NCI-H2227 treated with DMSO at 0.1 percent for 48 hours (cell line): ENCODE measurements around the gene PKNOX2.
A peak's percentile ranks its signal among the peaks of the same experiment; 100 is the strongest.

Experiments used
- DNase-seq: peaks from one replicate; lab custom pipeline; 2025; lab: John Stamatoyannopoulos, UW

PKNOX2 gene

DNA sequence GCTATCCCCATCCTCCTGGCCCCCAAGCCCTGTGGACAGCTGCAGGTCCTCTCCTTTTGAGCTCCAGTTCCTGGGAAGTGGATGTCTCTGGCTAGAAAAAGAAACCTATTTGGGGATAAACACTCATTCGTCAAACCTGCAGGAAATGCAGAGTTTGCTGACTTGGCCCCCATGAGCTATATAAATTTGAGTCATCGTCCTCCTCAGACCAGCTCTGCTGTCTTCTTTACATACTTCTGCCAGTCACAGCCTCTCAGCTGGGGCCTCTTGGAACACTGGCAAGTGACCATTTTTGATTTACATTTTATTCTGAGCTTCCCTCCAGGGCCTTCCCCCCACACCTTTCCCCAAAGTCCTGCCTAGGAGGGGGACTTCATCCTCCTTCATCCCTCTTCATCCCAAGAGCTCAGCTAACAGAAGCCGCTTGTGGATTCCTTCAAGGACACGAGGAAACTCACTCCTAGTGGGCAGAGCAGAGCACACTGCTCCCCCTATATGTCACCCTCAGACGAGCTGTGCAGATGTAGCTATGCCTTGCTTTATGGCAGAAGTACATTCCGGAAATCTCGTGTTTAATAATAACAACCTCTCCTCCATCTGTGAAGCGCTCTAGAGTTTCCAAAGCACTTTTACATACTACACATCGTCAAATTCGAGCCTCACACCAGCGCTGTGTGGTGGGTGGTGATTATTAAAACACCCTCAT lies 199.7 kb downstream of the PKNOX2 start:
- no peak for DNase-seq

DNA sequence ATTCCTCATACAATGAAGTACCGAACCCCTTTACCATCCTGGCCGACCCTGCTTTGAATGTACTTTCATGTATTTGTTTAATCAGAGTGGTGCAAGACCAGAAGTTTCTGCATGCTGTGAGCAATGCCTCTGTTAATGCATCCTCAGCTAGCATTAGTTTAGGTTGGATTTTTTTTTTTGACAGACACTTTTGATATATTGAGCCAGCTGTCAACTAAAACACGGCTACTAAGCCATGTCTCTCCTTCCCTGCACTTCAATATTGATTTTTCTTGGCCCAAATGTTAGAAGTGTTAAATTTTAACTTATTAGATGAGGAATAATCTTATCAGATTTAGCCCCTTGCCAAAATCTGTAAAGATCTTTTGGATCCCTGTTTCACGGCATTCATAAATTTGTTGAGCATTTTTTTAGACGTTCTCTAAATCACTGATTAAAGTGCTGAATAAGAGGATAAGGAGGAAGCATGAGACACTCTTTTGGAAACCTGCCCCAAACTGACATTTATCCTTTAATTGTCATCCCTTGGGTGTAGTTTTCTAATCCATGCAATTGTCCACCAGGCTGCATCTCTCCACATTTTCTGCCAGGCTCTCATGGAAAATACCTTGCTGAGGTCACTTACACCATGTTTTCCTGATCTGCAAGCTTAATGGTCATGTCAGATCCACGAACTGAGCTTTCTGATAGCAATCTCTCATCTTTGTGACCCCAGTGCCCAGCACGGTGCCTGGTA lies 200.8 kb downstream of the PKNOX2 start:
- DNase-seq = no peak

GRCh38 chr11:125367710-125368109 lies 203.2 kb downstream of the PKNOX2 start:
- no peak for DNase-seq

DNA sequence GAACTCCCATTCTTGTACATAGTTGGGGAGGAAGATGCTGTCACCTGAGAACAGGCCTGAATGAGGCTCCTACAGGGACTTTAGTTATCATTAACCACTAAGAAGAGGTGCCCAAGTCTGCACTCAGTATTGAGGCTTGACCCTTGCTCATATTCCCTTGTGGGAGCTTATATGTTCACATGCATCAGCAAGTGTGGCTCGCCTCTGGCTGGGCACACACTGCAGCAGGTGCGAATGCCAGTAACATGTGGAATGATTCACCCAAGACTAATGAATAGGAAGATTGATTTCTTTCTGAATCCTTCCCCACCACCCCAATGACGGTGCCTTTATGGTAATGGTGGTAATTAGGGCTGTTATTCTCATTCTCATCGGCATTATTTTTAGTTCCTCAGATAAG lies 204.2 kb downstream of the PKNOX2 start:
- no peak for DNase-seq

GRCh38 chr11:125369808-125370207 lies 205.3 kb downstream of the PKNOX2 start:
- DNase-seq = no peak

DNA sequence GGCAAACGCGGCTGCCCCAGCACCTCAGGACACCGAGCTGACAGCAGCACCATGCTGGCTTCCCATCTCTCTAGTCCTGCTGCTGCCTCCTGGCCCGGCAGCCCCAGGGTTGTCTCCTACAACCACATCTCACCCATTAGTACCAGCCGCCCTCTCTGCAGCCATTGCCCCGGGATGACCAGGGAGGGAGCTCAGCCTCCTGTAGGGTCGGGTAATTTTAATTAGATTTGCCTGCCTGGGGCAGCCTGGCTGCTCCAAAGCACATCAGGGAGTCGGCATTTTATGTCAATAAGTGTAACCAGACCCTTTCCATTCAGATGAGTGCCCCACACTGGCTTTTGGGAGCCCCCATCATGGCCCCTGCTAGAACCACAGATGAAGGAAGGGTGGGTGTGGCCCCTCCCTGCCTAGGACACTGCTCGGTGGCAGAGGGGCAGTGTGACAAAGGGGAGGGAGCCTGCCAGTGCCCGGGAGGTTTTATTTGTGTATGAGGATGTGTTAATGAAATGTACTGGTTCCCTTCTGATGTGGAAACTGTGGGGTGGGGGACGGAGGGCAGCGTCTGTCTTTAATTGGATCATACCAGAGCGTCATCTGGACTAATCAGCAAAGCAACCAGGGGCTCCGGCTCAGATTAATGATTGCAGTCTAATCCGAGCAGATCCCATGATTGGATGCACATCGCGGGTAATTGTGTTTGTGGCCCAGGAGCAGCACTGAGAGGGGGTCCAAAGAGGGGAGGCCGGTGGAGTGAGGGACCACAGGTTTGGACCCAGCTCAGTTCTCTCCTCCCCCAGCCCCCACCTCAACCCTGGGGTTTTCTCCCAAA lies 206.2 kb downstream of the PKNOX2 start:
- DNase-seq = no peak

GRCh38 chr11:125371431-125371935 lies 206.9 kb downstream of the PKNOX2 start:
- peak; percentile 43 for DNase-seq

GRCh38 chr11:125372088-125372487 lies 207.5 kb downstream of the PKNOX2 start:
- DNase-seq = no peak

DNA sequence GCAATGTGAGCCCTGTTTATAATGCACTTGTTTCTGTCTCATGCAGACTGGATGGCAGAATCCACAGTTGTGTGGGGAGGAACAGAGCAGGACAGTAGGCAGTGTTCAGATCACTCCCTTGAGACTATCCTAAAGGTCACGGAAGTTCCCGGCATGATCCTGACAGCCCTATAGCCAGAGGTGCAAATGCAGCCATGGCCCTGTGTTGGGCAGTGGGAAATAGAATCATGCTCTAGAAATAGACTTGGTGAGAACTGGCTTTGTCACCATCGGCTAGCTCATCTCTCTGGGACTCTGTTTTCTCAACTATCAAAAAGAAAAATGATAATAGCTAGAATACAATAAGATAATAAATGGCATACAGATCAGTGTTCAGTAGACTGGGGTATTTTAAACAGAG lies 208.4 kb downstream of the PKNOX2 start:
- DNase-seq = no peak

DNA sequence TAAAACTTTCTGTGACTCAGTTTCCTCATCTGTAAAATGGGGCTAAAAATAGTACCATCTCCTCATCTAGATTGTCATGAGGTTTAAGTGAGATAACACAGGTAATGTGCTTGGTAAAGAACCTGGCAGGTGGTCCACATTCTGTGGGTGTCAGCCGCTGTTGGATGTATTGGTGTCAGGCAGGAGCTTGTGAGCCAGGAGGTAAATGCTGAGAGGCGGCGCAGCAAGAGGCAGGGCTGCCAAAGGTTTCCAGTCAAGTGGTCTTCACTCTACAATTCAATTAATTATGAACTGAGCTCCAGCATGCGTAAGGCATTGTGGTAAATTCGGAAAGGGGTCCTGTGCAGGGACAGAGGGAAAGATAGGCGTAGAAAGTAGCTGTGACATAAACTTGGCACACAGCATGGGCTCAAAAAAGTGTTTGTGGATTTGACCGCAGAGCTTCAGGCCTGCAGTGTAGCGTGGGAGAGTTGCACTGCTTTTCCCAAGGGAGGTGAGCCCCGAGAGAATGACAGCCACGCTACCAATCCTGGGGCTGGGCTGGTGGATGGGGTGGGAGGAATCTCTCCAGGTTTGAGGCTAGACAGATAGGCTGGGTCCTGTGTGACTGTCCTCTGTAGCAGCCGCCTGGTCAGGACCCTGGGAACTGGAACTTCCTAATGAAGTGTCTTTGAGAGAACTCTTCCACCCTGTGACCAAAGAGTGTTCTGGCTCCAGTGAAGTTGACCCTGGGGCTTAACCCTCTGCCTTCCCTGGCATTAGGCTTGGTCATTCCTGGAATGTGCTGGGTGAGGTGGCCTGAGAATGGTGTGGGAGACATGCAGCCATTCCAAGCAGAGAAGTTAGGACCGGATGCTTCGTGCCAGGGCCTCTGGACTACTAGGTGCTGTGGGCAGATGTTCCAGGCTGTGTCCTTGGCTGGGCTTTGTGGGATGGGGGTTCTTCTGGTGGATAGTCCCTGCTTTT lies 209.2 kb downstream of the PKNOX2 start:
- DNase-seq = no peak

DNA sequence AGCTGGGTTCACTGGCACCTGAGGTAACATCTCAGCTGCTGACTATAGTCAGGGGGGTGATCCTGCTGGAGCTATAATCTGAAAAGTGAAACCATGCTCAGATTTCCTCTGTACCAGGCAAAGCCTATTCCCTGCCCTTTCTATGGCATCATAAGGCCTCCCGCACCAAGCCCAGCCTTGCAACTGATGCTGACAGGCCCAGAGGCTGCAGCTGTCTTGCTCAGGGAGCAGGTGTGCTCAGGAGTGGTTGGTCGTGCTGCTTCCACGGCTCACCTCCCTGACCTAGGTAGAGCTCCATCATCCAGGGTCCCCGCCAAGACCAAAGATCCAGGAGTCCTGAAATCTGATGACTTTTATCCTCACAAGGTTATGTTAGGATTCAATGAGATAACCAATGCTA lies 209.8 kb downstream of the PKNOX2 start:
- no peak for DNase-seq

- no peak for DNase-seq
Measured at GRCh38 chr11:125375146-125375545, 210.6 kb downstream of the PKNOX2 start.

- peak; percentile 54 for DNase-seq
Measured at GRCh38 chr11:125376117-125376516, 211.6 kb downstream of the PKNOX2 start.

DNA sequence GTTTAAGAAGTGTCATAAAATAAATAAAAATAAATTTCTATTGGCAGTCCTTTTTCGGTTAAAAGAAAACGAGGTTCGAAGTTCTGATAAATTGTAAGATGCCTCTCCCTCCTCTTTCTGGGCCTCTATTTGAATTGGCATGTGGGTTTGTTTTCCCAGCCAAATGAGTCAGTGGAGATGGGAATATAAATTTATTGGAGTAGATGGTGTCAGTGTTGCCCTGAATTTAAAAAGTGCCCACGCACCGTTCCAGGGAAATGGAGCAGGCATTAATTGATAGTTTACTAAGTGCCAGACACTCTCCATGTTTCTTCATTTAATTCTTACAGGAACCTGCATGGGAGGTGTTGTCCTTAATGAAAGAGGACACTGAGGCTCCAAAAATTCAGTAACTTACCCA lies 212.3 kb downstream of the PKNOX2 start:
- DNase-seq = no peak

- DNase-seq = no peak
Measured at GRCh38 chr11:125378083-125378482, 213.5 kb downstream of the PKNOX2 start.

GRCh38 chr11:125378571-125378970 lies 214.0 kb downstream of the PKNOX2 start:
- no peak for DNase-seq

DNA sequence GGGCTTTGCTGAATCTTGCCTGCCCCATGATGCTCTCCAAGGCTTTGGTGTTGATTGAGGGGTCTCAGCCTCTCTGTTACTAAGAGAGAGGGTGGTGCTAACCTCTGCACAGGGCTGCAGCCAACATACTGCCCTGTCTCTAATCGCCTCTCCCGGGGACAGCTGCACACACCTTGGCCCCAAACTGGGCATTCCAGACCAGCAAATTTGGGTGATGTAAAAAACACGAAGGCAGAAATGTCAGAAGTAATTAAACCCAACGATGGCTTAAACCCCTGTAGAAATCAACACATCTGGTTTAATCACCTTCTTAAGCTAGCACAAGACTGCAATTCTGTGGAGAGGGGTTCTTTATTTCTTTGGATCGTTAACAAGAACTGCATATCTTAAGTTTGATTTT lies 215.0 kb downstream of the PKNOX2 start:
- DNase-seq = no peak

DNA sequence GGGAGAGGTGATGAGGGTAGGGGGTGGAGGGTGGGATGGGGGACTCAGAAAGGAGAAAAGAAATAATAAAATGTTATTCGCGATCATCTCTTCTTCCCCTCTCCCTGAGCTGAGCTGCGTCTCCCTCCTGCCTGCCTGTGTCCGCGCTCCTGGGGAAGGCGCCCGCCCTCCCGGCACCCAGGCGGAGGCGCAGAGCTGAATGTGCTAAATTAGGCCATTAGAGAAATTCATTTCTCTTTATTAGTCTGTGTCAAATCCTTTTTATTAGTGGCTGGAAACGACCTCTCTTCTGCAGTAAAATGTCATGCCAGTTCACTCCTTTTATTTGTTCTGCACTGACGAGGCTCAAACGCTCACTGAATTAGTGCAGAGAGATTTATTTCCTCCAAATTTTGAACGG lies 215.4 kb downstream of the PKNOX2 start:
- no peak for DNase-seq

DNA sequence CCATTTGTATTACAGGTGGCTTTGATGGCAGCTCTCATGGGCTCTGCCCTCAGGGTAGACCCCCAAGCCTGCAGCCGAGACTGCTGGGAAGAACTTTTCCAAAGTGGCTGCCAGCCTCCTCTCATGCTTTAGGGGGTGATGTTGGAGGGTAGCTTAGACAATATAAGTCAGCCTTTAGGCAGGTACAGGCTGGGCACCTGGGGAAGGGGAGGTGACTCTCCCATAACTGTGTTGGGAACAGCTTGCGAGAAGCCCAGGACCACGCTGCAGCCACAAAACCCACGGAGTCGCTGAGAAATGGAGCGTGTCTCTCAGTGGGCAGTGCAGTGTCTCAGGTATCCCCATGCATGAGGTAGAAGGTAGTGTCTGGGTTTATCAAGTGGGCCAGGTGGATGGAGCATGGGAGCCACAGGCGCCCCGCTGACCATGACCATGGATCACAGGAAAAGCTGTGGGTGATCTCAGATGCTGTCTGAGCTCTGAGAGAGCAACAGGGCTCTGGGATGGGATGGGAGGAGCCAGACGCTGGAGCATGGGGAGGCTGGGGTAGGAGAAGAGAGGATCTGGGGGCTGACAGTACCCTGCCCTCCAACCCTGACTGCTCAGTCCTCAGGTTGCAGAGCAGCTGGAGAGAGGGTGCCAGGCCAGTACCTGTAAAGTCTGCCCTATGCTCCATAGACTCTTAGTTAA lies 216.3 kb downstream of the PKNOX2 start:
- no peak for DNase-seq

DNA sequence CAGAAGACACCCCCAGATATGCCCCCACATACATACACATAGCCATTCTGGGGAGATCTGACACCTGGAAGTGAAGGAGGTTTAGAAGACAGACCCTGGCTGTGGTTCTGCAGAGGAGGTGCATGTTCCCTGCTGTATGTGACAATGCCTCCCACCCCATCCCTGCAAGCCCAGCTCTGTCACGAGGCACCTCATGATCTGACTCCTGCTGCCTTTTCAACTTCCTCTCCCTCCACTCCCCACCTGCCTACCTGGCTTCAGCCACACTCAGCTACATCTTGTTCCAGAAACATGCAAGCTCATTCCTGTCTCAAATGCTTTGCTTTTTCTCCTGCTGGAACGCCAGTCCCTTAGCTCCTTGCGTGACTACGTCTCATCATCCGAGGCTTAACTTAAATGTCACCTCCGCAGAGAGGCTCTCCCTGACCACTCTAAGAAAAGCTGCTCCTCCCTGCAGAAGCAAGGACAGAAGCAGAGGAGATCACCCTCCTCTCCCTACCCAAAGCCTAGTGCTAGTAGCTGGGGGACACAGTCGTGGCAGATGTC lies 217.0 kb downstream of the PKNOX2 start:
- no peak for DNase-seq
